Keratinocyte (primary cell): Measurements from ENCODE around the gene MOCS2. TPM values are rescaled to one million over a fixed set of nuclear protein-coding genes. Genes with fewer than 3 reads are reported as not detected.

Experiments used
- DNase-seq: peaks from one replicate; pipeline ENCODE4 v3.0.0-alpha.2; 2011; ENCODE audit warnings: low read depth, missing footprints, low spot score
- FAIRE-seq: peaks from 2 replicates; lab custom pipeline; 2011; peaks lifted over from hg19 to GRCh38; lab: Jason Lieb, UNC
- H2AFZ ChIP-seq: 2 replicates; pipeline ENCODE4 v1.6.0; 2012; ENCODE audit warnings: low read length, control low read depth, inconsistent platforms; ENCODE audit not compliant: control insufficient read depth
- H3K27ac ChIP-seq: 2 replicates; pipeline ENCODE4 v1.5.1; 2011; ENCODE audit warnings: low read length; ENCODE audit not compliant: control insufficient read depth, insufficient read depth
- H3K27me3 ChIP-seq: 3 replicates; pipeline ENCODE4 v1.6.0; 2011; ENCODE audit warnings: low read length; ENCODE audit not compliant: control insufficient read depth, insufficient read depth; ENCODE audit errors: extremely low read depth
- H3K36me3 ChIP-seq, 2 experiments: 2 replicates in 1 of 2; 3 replicates in 1 of 2; pipeline ENCODE4 v1.5.1; 2011; ENCODE audit warnings: low read length in 2 of 2, mild to moderate bottlenecking in 1 of 2; ENCODE audit not compliant: control insufficient read depth in 2 of 2, insufficient read depth in 2 of 2; ENCODE audit errors: extremely low read depth in 1 of 2
- H3K4me1 ChIP-seq: 3 replicates; pipeline ENCODE4 v1.5.1; 2011; ENCODE audit warnings: low read length; ENCODE audit not compliant: control insufficient read depth, insufficient read depth; ENCODE audit errors: extremely low read depth
- H3K4me2 ChIP-seq: 3 replicates; pipeline ENCODE4 v1.6.0; 2011; ENCODE audit warnings: low read depth, low read length; ENCODE audit not compliant: control insufficient read depth, insufficient read depth; ENCODE audit errors: extremely low read depth
- H3K4me3 ChIP-seq, 3 experiments: fragments of 200-600 bp in 1 of 3; sonication (generic) in 1 of 3; 2 replicates in 2 of 3; 3 replicates in 1 of 3; pipeline ENCODE4 v1.5.1; 2011 to 2016; ENCODE audit warnings: low read length in 3 of 3, mild to moderate bottlenecking in 3 of 3, control low read depth in 2 of 3, inconsistent platforms in 1 of 3, low read depth in 1 of 3, mixed read lengths in 1 of 3, mixed run types in 1 of 3, moderate library complexity in 1 of 3; ENCODE audit not compliant: control insufficient read depth in 2 of 3, insufficient read depth in 2 of 3; ENCODE audit errors: extremely low read depth in 1 of 3
- H3K79me2 ChIP-seq: 2 replicates; pipeline ENCODE4 v1.6.0; 2012; ENCODE audit warnings: low read length; ENCODE audit not compliant: control insufficient read depth, insufficient read depth
- H3K9ac ChIP-seq: 3 replicates; pipeline ENCODE4 v1.6.0; 2011; ENCODE audit warnings: low read length; ENCODE audit not compliant: control insufficient read depth, insufficient read depth; ENCODE audit errors: extremely low read depth
- H3K9me1 ChIP-seq: 3 replicates; pipeline ENCODE4 v1.6.0; 2011; ENCODE audit warnings: low read length; ENCODE audit not compliant: control insufficient read depth, insufficient read depth; ENCODE audit errors: extremely low read depth
- H3K9me3 ChIP-seq: 2 replicates; pipeline ENCODE4 v1.5.1; 2012; ENCODE audit warnings: low read depth, low read length; ENCODE audit not compliant: control insufficient read depth
- H4K20me1 ChIP-seq: 3 replicates; pipeline ENCODE4 v1.6.0; 2011; ENCODE audit warnings: low read length; ENCODE audit not compliant: control insufficient read depth, insufficient read depth; ENCODE audit errors: extremely low read depth
- CTCF ChIP-seq, 3 experiments: IDR thresholded peaks in 1 of 3; conservative IDR thresholded peaks in 1 of 3; optimal IDR thresholded peaks in 1 of 3; 2 replicates in 2 of 3; 3 replicates in 1 of 3; pipeline versions ENCODE3 to v1.5.1; 2011; ENCODE audit warnings: low read length in 3 of 3, mild to moderate bottlenecking in 3 of 3, moderate library complexity in 2 of 3, control low read depth in 1 of 3, inconsistent platforms in 1 of 3; ENCODE audit not compliant: insufficient read depth in 2 of 3; ENCODE audit errors: extremely low read depth in 1 of 3
- EZH2 ChIP-seq: IDR thresholded peaks from one replicate; pipeline ENCODE4 v1.6.1; 2012; ENCODE audit warnings: inconsistent platforms, mild to moderate bottlenecking, low read length, moderate library complexity
- dilution Hi-C: fragments of 300-500 bp; cut with MboI; formaldehyde crosslinking; loops from one replicate; pipeline ENCODE4 v1.7.0; 2020; ENCODE audit warnings: low sequenced_read_pairs; ENCODE audit not compliant: extremely low pct_ligation_motif_present
- polyA plus RNA-seq, 5 experiments: library from polyadenylated mRNA; depleted of rRNA in 3 of 5; stranded (reverse) in 3 of 5; stranded (forward) in 1 of 5; unstranded in 1 of 5; fragments of >200 nt; gene quantifications; 1 replicate in 1 of 5; 2 replicates in 3 of 5; 3 replicates in 1 of 5; pipeline versions ENCODE4 v1.2.1 to v1.2.3, GENCODE V29; 2011 to 2012; ENCODE audit warnings: missing spikeins in 2 of 5, low read depth in 1 of 5, low replicate concordance in 1 of 5

The MOCS2 gene
- polyA plus RNA-seq, 1 donor (not counting 4 experiments of a cell fraction or from before 2014, with no cell fraction given) = 54.3 TPM

GRCh38 chr5:53068291-53068836 is 41.2 kb downstream of the MOCS2 start:
- H4K20me1 ChIP-seq = no peaks in the 10 kb centered on the region
- H3K36me3 ChIP-seq = peaks cover 30 to 55% of the 10 kb centered on the region in 2 experiments
- no peaks in the 10 kb centered on the region for H3K4me1 ChIP-seq
- TF ChIP-seq CTCF (optimal IDR thresholded peaks at IDR 0.05 in 1 of 3, IDR thresholded peaks at IDR 0.05 in 1 of 3, conservative IDR thresholded peaks at IDR 0.05 in 1 of 3; ENCODE audit: extremely low read depth in 1 of 3, insufficient read depth in 2 of 3, low read length in 3 of 3) (no peak), EZH2 (no peak)
- H2AFZ ChIP-seq = no peak overlapping the region
- no peak overlapping the region for H3K27ac ChIP-seq
- H3K4me3 ChIP-seq = no peak overlapping the region
- FAIRE-seq (no peak), DNase-seq (no peak)
- H3K9ac ChIP-seq = no peak overlapping the region
- H3K9me3 ChIP-seq = no peaks in the 10 kb centered on the region
- no peak overlapping the region for H3K4me2 ChIP-seq
- dilution Hi-C loops = no loop called here
- H3K27me3 ChIP-seq = no peaks in the 10 kb centered on the region
- no peaks in the 10 kb centered on the region for H3K9me1 ChIP-seq
- H3K79me2 ChIP-seq = no peaks in the 10 kb centered on the region

GRCh38 chr5:53067641-53068040 is 41.9 kb downstream of the MOCS2 start:
- Histone ChIP-seq H3K9me3 (no peaks in the 10 kb centered on the region), H2AFZ (no peak overlapping the region), H3K4me2 (no peak overlapping the region), H3K27ac (no peak overlapping the region), H3K4me1 (no peaks in the 10 kb centered on the region), H3K4me3 (no peak overlapping the region), H3K79me2 (no peaks in the 10 kb centered on the region), H3K9ac (no peak overlapping the region), H3K27me3 (no peaks in the 10 kb centered on the region), H3K9me1 (no peaks in the 10 kb centered on the region), H3K36me3 (peaks cover 28 to 59% of the 10 kb centered on the region in 2 experiments), H4K20me1 (no peaks in the 10 kb centered on the region)
- DNase-seq = no peak
- dilution Hi-C loops = no loop called here
- no peak for TF ChIP-seq EZH2
- no peak for TF ChIP-seq CTCF (optimal IDR thresholded peaks at IDR 0.05 in 1 of 3, IDR thresholded peaks at IDR 0.05 in 1 of 3, conservative IDR thresholded peaks at IDR 0.05 in 1 of 3; ENCODE audit: extremely low read depth in 1 of 3, insufficient read depth in 2 of 3, low read length in 3 of 3)
- FAIRE-seq = no peak
